ENCODE data around the gene ATP6V1F.
A peak's percentile ranks its signal among the peaks of the same experiment; 100 is the strongest.
"Not testable (repeated sequence)": the region's sequence is repeated elsewhere in the genome, so short reads cannot be mapped to it uniquely, and the experiment has no call there.

The ATP6V1F gene

GRCh38 chr7:128909625-128910568 lies 47.2 kb downstream of the ATP6V1F start:
- CTCF ChIA-PET: interaction anchor here (1.0 kb wide), 1 partner anchor 254 kb away, joined by 3 read pairs; no protein-coding TSS in a partner anchor
- peak; percentile 50 for DNase-seq (ENCODE audit: extremely low spot score)
- POLR2A ChIA-PET: no interaction called here
- TF ChIP-seq ARNT (IDR thresholded peaks at IDR 0.05) (no peak), FOXK2 (IDR thresholded peaks at IDR 0.05) (no peak), SP1 (IDR thresholded peaks at IDR 0.05) (no peak), NFRKB (IDR thresholded peaks at IDR 0.05) (no peak), L3MBTL2 (conservative IDR thresholded peaks at IDR 0.05) (no peak), ZNF384 (IDR thresholded peaks at IDR 0.05) (no peak)

GRCh38 chr7:128910569-128910945 lies 47.9 kb downstream of the ATP6V1F start, which contains the start of gene KCP:
KCP (minus strand) TSS chr7:128910709; CDS start chr7:128910676, 33 bp downstream.
- ChIA-PET CTCF (interaction anchor here (1.8 kb wide), 1 partner anchor 181 kb away, joined by 9 read pairs; no protein-coding TSS in a partner anchor), POLR2A (no interaction called here)
- DNase-seq (ENCODE audit: extremely low spot score): no peak

GRCh38 chr7:128911423-128912031 lies 48.9 kb downstream of the ATP6V1F start:
- DNase-seq (ENCODE audit: extremely low spot score): no peak
- no peak for TF ChIP-seq TARDBP (IDR thresholded peaks at IDR 0.05)
- TF ChIP-seq CTBP1 (IDR thresholded peaks at IDR 0.05; ENCODE audit: borderline replicate concordance): no peak
- TF ChIP-seq HDGF (IDR thresholded peaks at IDR 0.05; ENCODE audit: borderline replicate concordance): no peak
- no peak for TF ChIP-seq ZNF384 (IDR thresholded peaks at IDR 0.05)
- TF ChIP-seq FOXA1 (IDR thresholded peaks at IDR 0.05): no peak
- no peak for TF ChIP-seq FOXK2 (IDR thresholded peaks at IDR 0.05)
- no peak for TF ChIP-seq NFRKB (IDR thresholded peaks at IDR 0.05)
- TF ChIP-seq FOXM1 (IDR thresholded peaks at IDR 0.05; ENCODE audit: borderline replicate concordance): no peak
- TF ChIP-seq ELF4 (IDR thresholded peaks at IDR 0.05): no peak
- TF ChIP-seq BHLHE40 (IDR thresholded peaks at IDR 0.05; ENCODE audit: borderline replicate concordance): no peak
- no peak for TF ChIP-seq LEF1 (IDR thresholded peaks at IDR 0.05; ENCODE audit: borderline replicate concordance)
- no peak for TF ChIP-seq ARNT (IDR thresholded peaks at IDR 0.05)
- no peak for TF ChIP-seq PKNOX1 (IDR thresholded peaks at IDR 0.05)
- TF ChIP-seq SUZ12 (IDR thresholded peaks at IDR 0.05): no peak
- TF ChIP-seq SP1 (IDR thresholded peaks at IDR 0.05): no peak
- TF ChIP-seq L3MBTL2 (conservative IDR thresholded peaks at IDR 0.05): no peak
- ChIA-PET CTCF (interaction anchor here (0.5 to 1.8 kb wide), 3 partner anchors 22 to 180 kb away, joined by 3 to 9 read pairs (median 3); no protein-coding TSS in a partner anchor), POLR2A (no interaction called here)

More at GRCh38 chr7:128910569-128910945, 47.9 kb downstream of the ATP6V1F start, which contains the start of gene KCP:
- TF ChIP-seq ARNT (IDR thresholded peaks at IDR 0.05) (no peak), ELF4 (IDR thresholded peaks at IDR 0.05) (no peak), FOXM1 (IDR thresholded peaks at IDR 0.05; ENCODE audit: borderline replicate concordance) (no peak), PKNOX1 (IDR thresholded peaks at IDR 0.05) (no peak), TARDBP (IDR thresholded peaks at IDR 0.05) (no peak), NFRKB (IDR thresholded peaks at IDR 0.05) (no peak), CTBP1 (IDR thresholded peaks at IDR 0.05; ENCODE audit: borderline replicate concordance) (no peak), FOXA1 (IDR thresholded peaks at IDR 0.05) (no peak), L3MBTL2 (conservative IDR thresholded peaks at IDR 0.05) (no peak), ZNF384 (IDR thresholded peaks at IDR 0.05) (no peak), HDGF (IDR thresholded peaks at IDR 0.05; ENCODE audit: borderline replicate concordance) (no peak), LEF1 (IDR thresholded peaks at IDR 0.05; ENCODE audit: borderline replicate concordance) (no peak), SP1 (IDR thresholded peaks at IDR 0.05) (no peak), BHLHE40 (IDR thresholded peaks at IDR 0.05; ENCODE audit: borderline replicate concordance) (no peak), FOXK2 (IDR thresholded peaks at IDR 0.05) (no peak)

GRCh38 chr7:128912281-128912680 lies 49.6 kb downstream of the ATP6V1F start:
- POLR2A ChIA-PET: no interaction called here
- CTCF ChIA-PET: interaction anchor here (0.6 to 1.8 kb wide), 2 partner anchors 23 to 180 kb away, joined by 3 to 9 read pairs; no protein-coding TSS in a partner anchor
- TF ChIP-seq LEF1 (IDR thresholded peaks at IDR 0.05; ENCODE audit: borderline replicate concordance) (no peak), SUZ12 (IDR thresholded peaks at IDR 0.05) (no peak), CTBP1 (IDR thresholded peaks at IDR 0.05; ENCODE audit: borderline replicate concordance) (no peak), ELF4 (IDR thresholded peaks at IDR 0.05) (no peak), BHLHE40 (IDR thresholded peaks at IDR 0.05; ENCODE audit: borderline replicate concordance) (no peak), L3MBTL2 (conservative IDR thresholded peaks at IDR 0.05) (no peak), SP1 (IDR thresholded peaks at IDR 0.05) (no peak), TARDBP (IDR thresholded peaks at IDR 0.05) (no peak), FOXA1 (IDR thresholded peaks at IDR 0.05) (no peak), FOXK2 (IDR thresholded peaks at IDR 0.05) (no peak), NFRKB (IDR thresholded peaks at IDR 0.05) (no peak), PKNOX1 (IDR thresholded peaks at IDR 0.05) (no peak), HDGF (IDR thresholded peaks at IDR 0.05; ENCODE audit: borderline replicate concordance) (no peak), FOXM1 (IDR thresholded peaks at IDR 0.05; ENCODE audit: borderline replicate concordance) (no peak)
- no peak for DNase-seq (ENCODE audit: extremely low spot score)

GRCh38 chr7:128912709-128913495 lies 50.2 kb downstream of the ATP6V1F start:
- CTCF ChIA-PET; DNase-seq (ENCODE audit: extremely low spot score); POLR2A ChIA-PET: not testable (repeated sequence)
